ENCODE measurements around the gene RBBP7.

The RBBP7 gene

GRCh38 chrX:16870095-16870861 is at the start of gene RBBP7:
TSS of gene RBBP7 (minus strand) at chrX:16870362. CDS start at chrX:16870053, 309 bp downstream.
- Histone ChIP-seq H3K27ac (ENCODE audit: poor library complexity, severe bottlenecking) (peak within 1 kb of the TSS; percentile 73), H3K36me3 (ENCODE audit: low read depth) (peaks cover 28% of the 10 kb centered on the region), H3K4me3 (ENCODE audit: severe bottlenecking) (peak within 1 kb of the TSS; percentile 57), H3K4me1 (ENCODE audit: insufficient read depth, poor library complexity, severe bottlenecking) (peaks cover 6% of the 10 kb centered on the region), H3K9me3 (ENCODE audit: severe bottlenecking) (no peaks in the 10 kb centered on the region), H3K27me3 (ENCODE audit: insufficient read depth, poor library complexity, severe bottlenecking) (no peaks in the 10 kb centered on the region)
- ATAC-seq (ENCODE audit: low read depth) = peak; percentile 85
- peak; percentile 81 for DNase-seq (ENCODE audit: low spot score)
- no peak for TF ChIP-seq CTCF (IDR thresholded peaks at IDR 0.05; ENCODE audit: poor library complexity, severe bottlenecking)

- Histone ChIP-seq H3K36me3 (ENCODE audit: low read depth) (no peaks in the 10 kb centered on the region), H3K27ac (ENCODE audit: poor library complexity, severe bottlenecking) (no peak overlapping the region), H3K4me3 (ENCODE audit: severe bottlenecking) (no peak overlapping the region), H3K4me1 (ENCODE audit: insufficient read depth, poor library complexity, severe bottlenecking) (no peaks in the 10 kb centered on the region), H3K27me3 (ENCODE audit: insufficient read depth, poor library complexity, severe bottlenecking) (no peaks in the 10 kb centered on the region), H3K9me3 (ENCODE audit: severe bottlenecking) (no peaks in the 10 kb centered on the region)
- ATAC-seq (ENCODE audit: low read depth) (no peak), DNase-seq (ENCODE audit: low spot score) (no peak)
- TF ChIP-seq CTCF (IDR thresholded peaks at IDR 0.05; ENCODE audit: poor library complexity, severe bottlenecking) = no peak
Observed at GRCh38 chrX:16918979-16919378, 48.8 kb upstream of the RBBP7 start.

GRCh38 chrX:16917120-16917519 is 47.0 kb upstream of the RBBP7 start:
- no peak for TF ChIP-seq CTCF (IDR thresholded peaks at IDR 0.05; ENCODE audit: poor library complexity, severe bottlenecking)
- Histone ChIP-seq H3K4me1 (ENCODE audit: insufficient read depth, poor library complexity, severe bottlenecking) (no peaks in the 10 kb centered on the region), H3K27me3 (ENCODE audit: insufficient read depth, poor library complexity, severe bottlenecking) (no peaks in the 10 kb centered on the region), H3K36me3 (ENCODE audit: low read depth) (no peaks in the 10 kb centered on the region), H3K9me3 (ENCODE audit: severe bottlenecking) (no peaks in the 10 kb centered on the region), H3K4me3 (ENCODE audit: severe bottlenecking) (no peak overlapping the region), H3K27ac (ENCODE audit: poor library complexity, severe bottlenecking) (no peak overlapping the region)
- DNase-seq (ENCODE audit: low spot score) (no peak), ATAC-seq (ENCODE audit: low read depth) (no peak)

GRCh38 chrX:16916561-16916960 is 46.4 kb upstream of the RBBP7 start:
- Histone ChIP-seq H3K27ac (ENCODE audit: poor library complexity, severe bottlenecking) (no peak overlapping the region), H3K4me1 (ENCODE audit: insufficient read depth, poor library complexity, severe bottlenecking) (no peaks in the 10 kb centered on the region), H3K4me3 (ENCODE audit: severe bottlenecking) (no peak overlapping the region), H3K36me3 (ENCODE audit: low read depth) (no peaks in the 10 kb centered on the region), H3K9me3 (ENCODE audit: severe bottlenecking) (no peaks in the 10 kb centered on the region), H3K27me3 (ENCODE audit: insufficient read depth, poor library complexity, severe bottlenecking) (no peaks in the 10 kb centered on the region)
- ATAC-seq (ENCODE audit: low read depth) (no peak), DNase-seq (ENCODE audit: low spot score) (no peak)
- TF ChIP-seq CTCF (IDR thresholded peaks at IDR 0.05; ENCODE audit: poor library complexity, severe bottlenecking) = no peak

GRCh38 chrX:16914058-16914457 is 43.9 kb upstream of the RBBP7 start:
- Histone ChIP-seq H3K36me3 (ENCODE audit: low read depth) (no peaks in the 10 kb centered on the region), H3K9me3 (ENCODE audit: severe bottlenecking) (no peaks in the 10 kb centered on the region), H3K27me3 (ENCODE audit: insufficient read depth, poor library complexity, severe bottlenecking) (no peaks in the 10 kb centered on the region), H3K27ac (ENCODE audit: poor library complexity, severe bottlenecking) (no peak overlapping the region), H3K4me3 (ENCODE audit: severe bottlenecking) (no peak overlapping the region), H3K4me1 (ENCODE audit: insufficient read depth, poor library complexity, severe bottlenecking) (no peaks in the 10 kb centered on the region)
- TF ChIP-seq CTCF (IDR thresholded peaks at IDR 0.05; ENCODE audit: poor library complexity, severe bottlenecking) = no peak
- DNase-seq (ENCODE audit: low spot score) = no peak
- no peak for ATAC-seq (ENCODE audit: low read depth)
